ENCODE data around the gene WDR76. TPM values are rescaled to one million over a fixed set of nuclear protein-coding genes. Genes with fewer than 3 reads are reported as not detected.

Gene WDR76
- total RNA-seq, 1 experiment from 2014 or later = 29.6 TPM

GRCh38 chr15:43887901-43888300 lies 61.1 kb downstream of the WDR76 start:
- H3K4me1 Mint-ChIP-seq = peaks cover 3 to 7% of the 10 kb centered on the region in 2 experiments; a peak in 2 of 4 replicates
- Histone ChIP-seq H3K4me1 (ENCODE audit: insufficient read depth, low read length) (no peaks in the 10 kb centered on the region; the same call in 1 of the 2 replicates), H4K8ac (replicated peaks; ENCODE audit: insufficient read length, low read depth, low read length) (no peak overlapping the region), H2BK5ac (ENCODE audit: insufficient read length, low read length) (no peak overlapping the region), H3K14ac (ENCODE audit: insufficient read depth, low read length) (no peak overlapping the region), H3K9ac (ENCODE audit: extremely low read depth, insufficient read length, low read length) (no peak overlapping the region), H2BK12ac (ENCODE audit: insufficient read length, low read depth, low read length) (no peak overlapping the region), H3K18ac (ENCODE audit: insufficient read length, low read depth, low read length) (no peak overlapping the region), H3K27me3 (ENCODE audit: insufficient read depth, low read length) (no peaks in the 10 kb centered on the region), H4K91ac (ENCODE audit: insufficient read length, low read depth, low read length) (no peak overlapping the region), H2BK15ac (ENCODE audit: low read depth, low read length) (no peak overlapping the region), H3K23ac (ENCODE audit: insufficient read length, low read depth, low read length) (no peak overlapping the region), H3K9me3 (ENCODE audit: control insufficient read depth, low read depth, low read length) (no peaks in the 10 kb centered on the region), H3T11ph (ENCODE audit: low read length) (no peak overlapping the region), H3K4ac (ENCODE audit: low read depth, low read length) (no peak overlapping the region), H3K79me1 (ENCODE audit: insufficient read depth, low read depth, low read length, poor library complexity, severe bottlenecking) (no peaks in the 10 kb centered on the region), H2AK5ac (ENCODE audit: insufficient read length, low read length) (no peak overlapping the region), H2BK20ac (ENCODE audit: low read depth, low read length, poor library complexity, severe bottlenecking) (no peak overlapping the region), H3K23me2 (ENCODE audit: insufficient read length, low read depth, low read length, poor library complexity, severe bottlenecking) (no peaks in the 10 kb centered on the region), H3K27ac (ENCODE audit: insufficient read length, low read depth, low read length) (no peak overlapping the region), H3K79me2 (ENCODE audit: insufficient read depth, low read length) (no peaks in the 10 kb centered on the region), H3K4me2 (ENCODE audit: insufficient read depth, insufficient read length, low read length) (no peak overlapping the region), H4K5ac (ENCODE audit: insufficient read length, low read depth, low read length) (no peak overlapping the region), H3K56ac (ENCODE audit: insufficient read length, low read depth, low read length) (no peak overlapping the region), H4K20me1 (ENCODE audit: control insufficient read depth, insufficient read depth, insufficient read length) (no peaks in the 10 kb centered on the region), H2AFZ (ENCODE audit: low read length) (no peak overlapping the region), H2BK120ac (ENCODE audit: low read depth, low read length, poor library complexity, severe bottlenecking) (no peak overlapping the region)
- no CpG with 5 or more reads among the region's 5 CpGs for WGBS (ENCODE audit: extremely low coverage, insufficient read length, low lambda C conversion rate)
- no peak for TF ChIP-seq CTCF (conservative IDR thresholded peaks at IDR 0.05)
- no peak overlapping the region for H3K4me3 Mint-ChIP-seq
- no peak for DNase-seq
- H3K36me3 Mint-ChIP-seq (ENCODE audit: insufficient read depth in 1 of 3, low read depth in 3 of 3) = peaks cover 8 to 20% (median 11%) of the 10 kb centered on the region in 3 experiments
- H3K27ac Mint-ChIP-seq = no peak overlapping the region; a peak in 1 of 7 replicates
- H3K27me3 Mint-ChIP-seq (ENCODE audit: low read depth) = no peaks in the 10 kb centered on the region; the same call in 1 of the 2 replicates
- no peaks in the 10 kb centered on the region for H3K9me3 Mint-ChIP-seq
